Right hindlimb (tissue), 1 donor: ENCODE measurements around the gene SLC2A4RG.
A peak's percentile ranks its signal among the peaks of the same experiment; 100 is the strongest.

Experiments
- DNase-seq: peaks from one replicate; pipeline ENCODE4 v3.0.0-alpha.2; 2018

SLC2A4RG gene

DNA sequence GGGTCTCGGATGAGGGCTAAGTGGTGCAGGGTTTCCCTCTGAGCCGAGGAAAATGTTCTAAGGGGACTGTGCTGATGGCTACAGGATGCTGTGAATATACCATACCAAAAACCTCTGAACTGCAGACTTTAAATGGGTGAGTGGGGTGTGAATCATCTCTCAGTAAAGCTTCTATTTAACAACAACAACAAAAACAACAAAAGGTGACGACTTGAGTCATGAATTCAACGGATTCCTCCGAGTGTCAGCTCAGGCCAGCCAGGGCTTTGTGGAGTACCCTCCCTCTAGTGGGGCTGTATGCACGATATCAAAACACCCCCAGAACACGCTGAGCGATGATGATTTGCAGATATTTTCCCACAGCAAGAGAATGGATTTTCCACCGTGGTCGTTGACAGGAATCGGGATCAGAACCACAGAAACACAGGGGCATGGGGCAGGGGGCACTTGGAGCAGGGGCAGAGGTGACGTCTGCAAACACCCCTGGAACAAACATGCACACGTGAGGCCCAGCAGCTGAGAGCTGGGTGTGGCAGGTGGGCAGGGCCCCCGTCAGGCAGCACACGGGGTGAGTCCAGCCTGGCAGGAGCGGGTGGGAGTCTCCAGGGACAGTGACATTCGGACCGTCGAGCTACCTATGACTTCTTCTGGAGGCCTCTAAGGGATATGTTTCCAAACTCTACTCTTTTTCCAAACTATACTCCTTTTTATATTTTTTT, 38.6 kb downstream of the SLC2A4RG start:
- DNase-seq: no peak

DNA sequence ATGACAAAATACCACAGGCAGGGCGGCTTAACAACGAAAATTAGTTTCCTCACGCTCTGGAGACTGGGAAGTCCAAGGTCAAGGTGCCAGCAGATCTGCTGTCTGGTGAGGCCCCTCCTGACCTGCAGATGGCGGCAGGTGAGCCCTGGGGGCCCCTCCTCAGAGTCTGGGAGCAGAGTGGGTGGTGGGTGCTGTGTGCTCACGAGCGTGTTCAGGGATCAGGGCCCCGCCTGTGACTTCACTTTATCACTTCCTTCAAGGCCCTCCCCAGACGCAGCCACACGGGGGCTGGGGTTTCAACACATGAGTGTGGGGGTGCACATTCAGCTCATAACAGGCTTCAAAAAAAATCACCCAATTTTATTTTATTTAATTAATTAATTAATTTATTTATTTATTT, 39.3 kb downstream of the SLC2A4RG start:
- DNase-seq: peak; percentile 7

DNA sequence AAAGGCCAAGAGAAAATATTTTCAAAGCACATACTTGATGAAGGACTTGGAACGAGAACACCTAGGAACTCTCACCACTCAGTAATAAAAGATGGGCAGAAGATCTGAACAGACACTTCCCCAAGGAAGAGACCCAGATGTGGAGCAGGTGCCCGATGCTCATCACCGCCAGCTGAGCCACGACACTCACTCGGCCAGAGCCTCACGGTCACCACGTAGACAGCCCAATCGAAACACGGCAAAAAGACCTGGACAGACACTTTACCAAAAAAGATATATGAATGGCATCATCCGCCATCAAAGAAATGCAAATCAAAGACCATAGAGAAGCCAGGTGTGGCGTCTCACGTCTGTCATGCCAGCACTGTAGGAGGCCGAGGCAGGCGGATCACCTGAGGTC, 41.6 kb downstream of the SLC2A4RG start:
- DNase-seq: peak; percentile 4

DNA sequence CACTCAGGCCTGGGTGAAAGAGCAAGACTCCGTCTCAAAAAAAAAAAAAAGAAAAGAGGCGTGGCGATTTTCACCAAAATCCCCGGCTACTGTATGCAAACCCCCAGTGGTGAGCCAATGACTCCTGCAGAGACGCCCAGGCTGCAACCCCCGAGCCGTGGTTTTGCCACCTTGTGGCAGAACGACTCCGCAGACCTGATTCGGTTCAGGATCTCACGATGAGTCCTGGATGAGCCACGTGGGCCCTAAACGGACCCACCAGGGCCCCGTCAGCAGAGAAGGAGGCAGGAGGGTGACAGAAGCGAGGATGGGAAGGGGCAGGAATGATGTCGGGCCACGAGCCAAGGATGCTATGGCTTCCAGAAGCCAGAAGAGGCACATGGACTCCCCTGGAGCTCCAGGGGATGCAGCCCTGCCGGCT, 42.5 kb downstream of the SLC2A4RG start:
- DNase-seq: no peak

DNA sequence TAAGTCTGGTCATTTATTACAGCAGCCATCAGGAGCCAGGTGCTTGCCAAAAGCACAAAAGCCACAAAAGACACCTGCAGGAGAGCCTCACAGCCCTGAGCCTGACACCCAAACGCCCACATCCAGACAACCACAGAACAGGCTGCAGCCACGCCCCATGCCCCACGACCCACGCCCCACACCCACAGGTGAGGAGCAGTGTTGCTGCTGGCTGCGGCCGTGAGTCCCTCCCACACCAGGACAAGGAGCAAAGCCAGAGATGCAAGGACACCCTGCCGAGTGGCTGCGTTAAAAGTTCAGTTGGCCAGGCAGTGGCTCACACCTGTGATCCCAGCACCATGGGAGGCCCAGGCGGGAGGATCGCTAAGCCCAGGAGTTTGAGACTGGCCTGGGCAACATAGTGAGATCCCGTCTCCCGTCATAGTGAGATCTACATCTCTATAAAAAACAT, 43.0 kb downstream of the SLC2A4RG start:
- DNase-seq: peak; percentile 7

DNA sequence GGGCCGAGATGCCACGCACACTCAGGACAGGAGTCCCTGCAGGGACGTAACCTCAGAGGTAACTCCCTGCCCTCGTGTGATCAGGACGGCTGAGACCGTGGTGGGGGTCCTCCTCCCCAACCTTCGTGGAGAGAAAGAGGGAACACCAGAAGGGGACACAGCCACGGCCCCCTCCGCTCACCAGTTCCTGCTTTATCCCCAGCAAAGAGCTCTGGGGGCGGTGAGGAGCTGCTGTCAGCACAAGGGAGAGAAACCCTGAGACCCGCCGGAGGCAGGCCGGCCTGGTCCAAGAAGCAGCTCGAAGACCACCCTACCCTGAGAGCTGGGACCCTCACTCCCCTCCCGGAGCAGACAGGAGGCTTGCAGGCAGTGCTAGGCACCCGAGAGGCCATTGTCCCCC, 44.4 kb downstream of the SLC2A4RG start:
- peak; percentile 10 for DNase-seq

DNA sequence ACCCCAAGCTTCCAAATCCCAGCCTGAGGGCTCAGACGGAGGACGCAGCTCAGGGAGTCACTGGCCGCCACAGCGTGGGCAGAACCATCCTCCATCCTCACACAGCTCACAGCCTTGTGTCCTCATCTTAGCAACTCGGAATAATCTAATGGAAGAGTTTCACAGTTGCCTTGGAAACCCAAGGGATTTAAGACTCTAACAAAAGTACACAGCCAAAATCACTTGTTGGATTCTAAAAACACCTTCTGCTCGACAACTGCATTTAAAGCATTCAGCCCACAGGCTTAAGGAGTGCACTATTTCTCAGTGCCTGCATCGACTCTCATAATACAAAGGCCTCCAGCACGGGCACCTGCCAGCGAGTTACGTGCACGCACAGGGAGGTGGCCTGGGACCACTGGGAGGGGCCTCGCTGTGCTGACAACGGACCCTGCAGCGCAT, 46.1 kb downstream of the SLC2A4RG start:
- DNase-seq: no peak

DNA sequence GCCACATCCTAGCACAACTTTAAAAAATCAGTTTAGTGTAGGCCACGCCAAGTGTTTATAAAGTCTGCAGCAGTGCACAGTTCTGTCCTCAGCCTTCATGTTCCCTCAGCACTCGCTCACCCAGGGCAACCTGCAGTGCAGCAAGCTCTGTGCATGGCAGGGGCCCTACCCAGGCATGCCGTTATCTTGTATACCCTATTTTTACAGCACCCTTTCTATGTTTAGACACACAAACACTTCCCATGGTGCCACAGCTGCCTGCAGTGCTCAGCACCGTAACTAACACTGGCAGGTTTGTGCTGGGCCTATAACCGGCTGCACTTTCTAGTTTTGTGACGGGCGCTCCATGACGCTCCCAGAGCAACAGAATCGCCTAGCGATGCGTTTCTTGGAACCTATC, 47.7 kb downstream of the SLC2A4RG start:
- peak; percentile 16 for DNase-seq

DNA sequence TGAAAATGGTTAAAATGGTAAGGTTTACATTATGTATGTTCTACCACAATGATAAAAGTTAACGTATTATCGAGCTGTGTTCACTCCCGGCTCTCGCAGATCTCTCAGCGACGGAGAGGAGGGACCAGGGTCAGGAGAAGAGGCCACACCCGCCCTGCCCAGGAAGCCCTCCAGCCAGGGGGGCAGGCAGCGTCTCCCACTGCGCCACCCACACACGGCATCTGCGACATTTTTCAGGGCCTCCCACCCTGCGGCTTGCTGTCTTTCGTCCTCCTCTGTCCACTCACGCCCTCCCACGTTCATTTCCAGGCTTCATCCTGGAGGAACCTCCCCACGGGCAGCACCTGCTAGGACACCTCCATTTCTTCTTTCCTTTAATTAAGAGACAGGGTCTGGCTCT, 48.2 kb downstream of the SLC2A4RG start:
- peak; percentile 10 for DNase-seq

DNA sequence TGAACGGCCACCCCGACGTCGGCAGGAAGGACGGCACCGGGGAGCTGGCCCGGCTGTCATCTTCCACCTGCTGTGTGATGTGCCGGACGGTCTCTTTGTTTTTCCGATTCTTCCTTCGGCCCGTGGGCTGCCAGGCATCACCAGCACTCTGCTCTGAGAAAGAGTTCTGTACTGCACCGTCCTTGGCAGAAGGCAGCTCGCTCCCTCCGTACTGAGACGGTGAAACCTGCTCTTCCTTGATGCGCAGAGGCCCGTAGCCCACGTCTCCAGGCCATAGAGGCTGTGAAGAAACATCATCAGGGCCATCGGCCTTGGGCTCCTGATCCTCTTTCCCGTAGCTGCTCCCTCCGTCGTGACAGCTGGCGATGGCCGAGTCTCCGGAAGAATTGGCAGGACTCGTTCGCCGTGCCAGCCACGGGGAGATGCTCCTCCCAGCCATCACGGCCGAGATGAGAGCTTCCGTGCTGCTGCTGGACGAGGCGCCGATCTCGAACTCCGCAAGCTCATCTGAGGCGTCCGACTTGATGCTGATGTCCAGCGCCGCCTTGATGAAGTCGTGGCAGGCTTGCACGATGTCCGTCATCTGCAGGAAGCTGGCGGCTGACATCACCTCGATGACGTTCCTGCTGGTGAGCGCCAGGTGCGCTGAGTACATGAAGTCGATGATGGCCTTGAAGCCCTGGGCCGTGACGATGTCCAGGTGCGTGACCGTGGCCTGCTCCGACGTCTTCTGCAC, 50.4 kb downstream of the SLC2A4RG start:
- DNase-seq: no peak

DNA sequence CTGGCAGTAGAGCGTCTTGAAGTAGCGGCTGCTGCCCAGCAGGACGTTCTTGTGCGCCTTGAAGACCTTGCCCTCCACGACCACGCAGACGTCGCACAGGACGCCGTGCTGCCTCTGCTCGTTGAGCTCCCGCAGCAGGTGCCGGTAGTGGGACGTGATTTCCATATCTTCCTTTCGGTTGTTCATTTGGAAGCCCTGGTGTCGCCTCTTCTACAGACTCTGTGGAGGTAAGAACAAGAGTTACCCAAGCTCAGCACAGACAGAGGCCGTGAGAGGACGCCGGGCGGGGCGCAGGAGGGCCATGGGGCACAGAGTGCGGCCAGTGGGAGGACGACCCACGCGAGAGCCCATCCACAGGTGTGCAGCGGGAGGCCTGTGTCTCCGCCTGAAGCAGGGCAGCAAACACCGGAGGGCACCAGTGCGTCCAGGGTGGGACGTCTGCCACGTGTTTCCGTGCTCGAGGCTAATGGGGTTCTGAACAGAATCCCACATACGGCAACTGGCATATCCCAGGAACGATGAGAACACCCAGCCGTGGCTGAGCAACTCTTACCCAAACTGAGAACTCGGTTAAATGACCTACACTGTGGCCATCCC, 51.1 kb downstream of the SLC2A4RG start:
- no peak for DNase-seq

DNA sequence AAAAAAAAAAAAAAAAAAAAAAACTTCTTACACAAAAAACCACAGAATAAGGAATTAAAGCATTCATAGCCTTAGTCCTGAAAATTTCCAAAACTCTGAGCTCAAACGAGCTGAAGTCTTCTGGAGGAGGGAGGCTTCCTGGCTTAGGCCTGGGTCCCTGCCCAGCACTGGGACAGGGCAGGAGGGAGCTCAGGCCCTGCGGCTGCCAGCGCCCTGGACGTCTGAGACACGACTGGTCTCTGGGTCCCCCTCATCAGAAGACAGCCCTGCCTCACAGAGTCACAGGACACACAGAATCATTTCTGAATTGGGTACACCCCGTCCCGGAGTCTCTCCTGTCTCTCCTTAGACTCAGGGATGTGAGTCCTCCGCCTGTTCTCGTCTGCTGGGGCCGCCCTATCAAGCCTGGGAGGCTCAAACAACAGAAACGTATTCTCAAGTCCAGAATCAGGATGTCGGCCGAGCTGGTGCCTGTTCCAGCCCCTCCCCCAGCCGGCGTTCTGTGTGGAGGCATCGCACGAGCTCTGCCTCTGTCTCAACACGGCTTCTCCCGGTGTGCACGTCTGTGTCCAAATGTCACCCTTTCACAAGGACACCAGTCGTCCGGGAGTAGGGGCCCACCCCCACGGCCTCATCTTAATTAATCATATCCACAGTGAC, 52.1 kb downstream of the SLC2A4RG start:
- no peak for DNase-seq

DNA sequence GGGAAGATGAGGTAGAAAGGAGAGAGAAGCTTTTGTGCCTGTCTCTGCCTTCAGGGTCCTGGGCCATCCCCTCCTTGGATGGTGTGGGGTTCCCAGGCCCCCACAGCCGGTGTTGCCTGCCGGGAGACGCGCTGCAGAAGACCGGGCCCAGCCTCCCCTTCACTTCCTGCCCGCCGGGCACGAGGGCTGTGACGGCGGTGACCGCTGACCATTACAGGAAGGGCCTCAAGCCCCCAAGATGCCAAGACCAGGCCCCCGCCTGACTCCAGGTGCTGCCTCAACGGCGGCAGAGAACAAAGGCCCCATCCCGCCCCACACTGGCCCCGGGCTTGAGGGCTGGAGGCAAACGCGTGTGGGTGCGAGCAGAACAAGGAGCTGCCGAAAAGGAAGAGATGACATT, 53.3 kb downstream of the SLC2A4RG start:
- DNase-seq: no peak
